ENCODE data around the gene UBE4A. TPM values are rescaled to one million over a fixed set of nuclear protein-coding genes. Genes with fewer than 3 reads are reported as not detected.

Gene UBE4A
- total and polyA plus RNA-seq, 12 donors: 16.1 to 52.8 (median 35.6) TPM

- no peak for TF ChIP-seq POLR2A (IDR thresholded peaks at IDR 0.05)
- no peak for TF ChIP-seq CTCF (IDR thresholded peaks at IDR 0.05)
- WGBS, 4 donors: 53 to 63% (median 57%) methylated on average over 4 of the region's 4 CpGs
- Histone ChIP-seq H3K4me3 (no peak overlapping the region), H3K27me3 (peaks cover 18% of the 10 kb centered on the region), H3K27ac (no peak overlapping the region), H3K9me3 (replicated peaks in 1 of 3) (no peaks in the 10 kb centered on the region), H3K36me3 (replicated peaks in 1 of 2) (no peaks in the 10 kb centered on the region), H3K4me1 (replicated peaks in 1 of 2) (peaks cover 0 to 2% of the 10 kb centered on the region in 2 donors)
- intact Hi-C loops (cut with DNase I): no loop called here
- no peak for DNase-seq
These were observed 47.9 kb upstream of the UBE4A start for GRCh38 chr11:118311518-118311917.

- Histone ChIP-seq H3K4me1 (replicated peaks in 1 of 2) (peaks cover 0 to 9% of the 10 kb centered on the region in 2 donors), H3K9me3 (replicated peaks in 1 of 3) (no peaks in the 10 kb centered on the region), H3K27ac (no peak overlapping the region), H3K4me3 (no peak overlapping the region), H3K27me3 (peaks cover 18% of the 10 kb centered on the region), H3K36me3 (replicated peaks in 1 of 2) (no peaks in the 10 kb centered on the region)
- TF ChIP-seq POLR2A (IDR thresholded peaks at IDR 0.05): no peak
- TF ChIP-seq CTCF (IDR thresholded peaks at IDR 0.05): no peak
- intact Hi-C loops (cut with DNase I): no loop called here
- no peak for DNase-seq
- 77 to 85% (median 83%) methylated on average over 2 of the region's 2 CpGs for WGBS, 4 donors
These were observed 47.1 kb upstream of the UBE4A start for GRCh38 chr11:118312328-118312727.

GRCh38 chr11:118313242-118313641 lies 46.2 kb upstream of the UBE4A start:
- 31 to 53% (median 38%) methylated on average over 4 of the region's 4 CpGs for WGBS, 4 donors
- no peak for DNase-seq

GRCh38 chr11:118314988-118315411 lies 44.4 kb upstream of the UBE4A start:
- WGBS, 4 donors: 51 to 65% (median 57%) methylated on average over 7 of the region's 7 CpGs
- intact Hi-C loops (cut with DNase I): no loop called here
- peaks cover 0 to 9% of the 10 kb centered on the region in 2 donors for H3K4me1 ChIP-seq (replicated peaks in 1 of 2)
- H3K4me3 ChIP-seq: no peak overlapping the region
- TF ChIP-seq POLR2A (IDR thresholded peaks at IDR 0.05): no peak
- no peak for TF ChIP-seq CTCF (IDR thresholded peaks at IDR 0.05)
- H3K27me3 ChIP-seq: peaks cover 18% of the 10 kb centered on the region
- no peak overlapping the region for H3K27ac ChIP-seq
- DNase-seq: no peak
- no peaks in the 10 kb centered on the region for H3K36me3 ChIP-seq (replicated peaks in 1 of 2)
- no peaks in the 10 kb centered on the region for H3K9me3 ChIP-seq (replicated peaks in 1 of 3)

More at GRCh38 chr11:118313242-118313641, 46.2 kb upstream of the UBE4A start:
- intact Hi-C loops (cut with DNase I): no loop called here
- H3K27me3 ChIP-seq: peaks cover 18% of the 10 kb centered on the region
- no peaks in the 10 kb centered on the region for H3K9me3 ChIP-seq (replicated peaks in 1 of 3)
- H3K4me3 ChIP-seq: no peak overlapping the region
- H3K4me1 ChIP-seq (replicated peaks in 1 of 2): peaks cover 0 to 9% of the 10 kb centered on the region in 2 donors
- TF ChIP-seq CTCF (IDR thresholded peaks at IDR 0.05): no peak
- no peak for TF ChIP-seq POLR2A (IDR thresholded peaks at IDR 0.05)
- no peak overlapping the region for H3K27ac ChIP-seq
- H3K36me3 ChIP-seq (replicated peaks in 1 of 2): no peaks in the 10 kb centered on the region

Data from adrenal gland (tissue), 12 donors.